Stimulated activated naive CD8-positive, alpha-beta T cell treated with anti-CD3 and anti-CD28 coated beads, Interleukin-15, amount 100 ng/mL, for 72 hours (primary cell): ENCODE measurements around the gene E2F7.
"Not testable (repeated sequence)": the region's sequence is repeated elsewhere in the genome, so short reads cannot be mapped to it uniquely, and the experiment has no call there.

ENCODE experiments used
- ATAC-seq: fragments of 150-1000 bp; cut with Tn5 transposase; 2 replicates; pipeline ENCODE4 v1.10.0; 2021; ENCODE audit warnings: mild to moderate bottlenecking, moderate library complexity
- DNase-seq, 2 donors: peaks; one replicate each; pipeline ENCODE4 v3.0.0; 2021 to 2022
- H3K27ac Mint-ChIP-seq, 2 donors: one replicate each; pipeline ENCODE4 v1.8.0; 2022; ENCODE audit warnings: mild to moderate bottlenecking in 2 of 2, mixed read lengths in 2 of 2, moderate library complexity in 2 of 2
- H3K27me3 Mint-ChIP-seq: one replicate; pipeline ENCODE4 v1.8.0; 2022; ENCODE audit warnings: mixed read lengths
- H3K4me1 Mint-ChIP-seq: one replicate; pipeline ENCODE4 v1.8.0; 2022; ENCODE audit warnings: mild to moderate bottlenecking, mixed read lengths
- H3K4me3 Mint-ChIP-seq, 2 donors: one replicate each; pipeline ENCODE4 v1.8.0; 2022; ENCODE audit warnings: mild to moderate bottlenecking in 2 of 2, mixed read lengths in 2 of 2, moderate library complexity in 1 of 2
- H3K9me3 Mint-ChIP-seq, 2 donors: one replicate each; pipeline ENCODE4 v1.8.0; 2022; ENCODE audit warnings: mixed read lengths in 2 of 2

E2F7 gene, protein sequence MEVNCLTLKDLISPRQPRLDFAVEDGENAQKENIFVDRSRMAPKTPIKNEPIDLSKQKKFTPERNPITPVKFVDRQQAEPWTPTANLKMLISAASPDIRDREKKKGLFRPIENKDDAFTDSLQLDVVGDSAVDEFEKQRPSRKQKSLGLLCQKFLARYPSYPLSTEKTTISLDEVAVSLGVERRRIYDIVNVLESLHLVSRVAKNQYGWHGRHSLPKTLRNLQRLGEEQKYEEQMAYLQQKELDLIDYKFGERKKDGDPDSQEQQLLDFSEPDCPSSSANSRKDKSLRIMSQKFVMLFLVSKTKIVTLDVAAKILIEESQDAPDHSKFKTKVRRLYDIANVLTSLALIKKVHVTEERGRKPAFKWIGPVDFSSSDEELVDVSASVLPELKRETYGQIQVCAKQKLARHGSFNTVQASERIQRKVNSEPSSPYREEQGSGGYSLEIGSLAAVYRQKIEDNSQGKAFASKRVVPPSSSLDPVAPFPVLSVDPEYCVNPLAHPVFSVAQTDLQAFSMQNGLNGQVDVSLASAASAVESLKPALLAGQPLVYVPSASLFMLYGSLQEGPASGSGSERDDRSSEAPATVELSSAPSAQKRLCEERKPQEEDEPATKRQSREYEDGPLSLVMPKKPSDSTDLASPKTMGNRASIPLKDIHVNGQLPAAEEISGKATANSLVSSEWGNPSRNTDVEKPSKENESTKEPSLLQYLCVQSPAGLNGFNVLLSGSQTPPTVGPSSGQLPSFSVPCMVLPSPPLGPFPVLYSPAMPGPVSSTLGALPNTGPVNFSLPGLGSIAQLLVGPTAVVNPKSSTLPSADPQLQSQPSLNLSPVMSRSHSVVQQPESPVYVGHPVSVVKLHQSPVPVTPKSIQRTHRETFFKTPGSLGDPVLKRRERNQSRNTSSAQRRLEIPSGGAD

DNA sequence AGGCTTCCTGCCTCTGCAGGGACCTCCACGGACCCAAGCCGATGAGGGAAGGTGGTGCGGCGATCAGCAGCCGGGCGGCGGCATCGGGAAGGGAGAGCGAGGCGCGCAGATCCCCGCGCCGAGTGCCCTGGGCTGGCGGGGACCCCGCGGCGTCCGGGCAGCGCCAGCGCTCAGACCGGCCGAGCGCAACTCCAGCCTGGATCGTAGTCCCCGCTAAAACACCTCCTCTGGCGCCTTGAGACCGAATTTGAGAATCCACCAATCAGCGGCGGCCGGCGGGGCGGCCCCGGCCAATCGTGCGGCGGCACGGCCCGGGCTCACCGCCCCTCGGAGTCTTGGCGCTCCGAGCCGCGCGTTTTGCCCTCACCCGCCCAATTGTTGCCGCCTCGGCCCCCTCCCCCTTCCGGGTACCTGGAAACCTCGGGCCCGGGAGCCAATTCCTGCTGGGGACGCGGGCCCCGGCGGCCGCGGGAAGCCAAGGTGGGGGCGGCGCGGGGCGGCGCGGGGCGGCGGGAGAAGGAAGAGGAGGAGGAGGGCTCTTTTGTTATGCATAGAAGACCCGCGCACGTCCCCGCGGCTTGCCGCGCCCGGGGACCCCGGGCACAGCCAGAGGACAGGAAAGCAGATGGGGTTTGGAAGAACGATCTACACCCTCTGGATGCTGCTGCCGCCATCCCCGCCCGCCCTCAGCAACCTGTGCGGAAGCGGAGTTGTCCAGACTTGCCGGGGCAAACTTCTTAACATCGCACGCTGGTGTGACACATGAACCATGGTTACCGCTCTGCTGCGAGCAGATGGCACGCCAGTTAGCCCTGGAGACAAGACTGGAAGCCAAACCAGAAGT lies at the start of gene E2F7:
Gene E2F7, minus strand, starts transcription at position 209 of the 844 bp plus-strand sequence. CDS start 934 bp downstream, outside the sequence.
- Mint-ChIP-seq H3K4me1 (peaks cover 7% of the 10 kb centered on the region), H3K9me3 (no peaks in the 10 kb centered on the region), H3K27ac (peak within 1 kb of the TSS; percentile 8 to 92), H3K4me3 (peak within 1 kb of the TSS; percentile 76 to 84), H3K27me3 (peaks cover 49% of the 10 kb centered on the region)
- DNase-seq: peak; percentile 80 to 86
- peak; percentile 95 for ATAC-seq

DNA sequence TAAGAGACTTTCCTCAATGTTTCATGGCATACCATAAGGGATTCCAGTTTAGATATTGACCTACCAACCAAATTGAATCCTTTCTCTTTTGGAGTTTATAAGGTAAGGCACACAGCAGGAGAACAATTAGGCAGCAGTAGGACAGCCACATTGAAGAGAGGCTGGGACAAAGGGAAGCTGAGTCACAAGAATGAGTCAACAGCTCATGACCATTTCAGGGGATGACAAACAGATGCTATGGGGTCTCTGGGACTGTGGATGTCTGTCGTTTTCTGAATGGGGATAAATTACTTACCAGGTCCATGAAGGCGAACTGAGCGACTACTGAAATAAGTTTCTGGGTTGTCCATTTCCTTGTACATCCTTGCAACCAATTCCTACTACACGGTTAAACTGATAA lies 48.6 kb upstream of the E2F7 start:
- no peak for ATAC-seq
- Mint-ChIP-seq H3K27ac (no peak overlapping the region), H3K9me3 (peaks cover 11% of the 10 kb centered on the region in 2 donors), H3K27me3 (no peaks in the 10 kb centered on the region), H3K4me3 (no peak overlapping the region), H3K4me1 (no peaks in the 10 kb centered on the region)
- DNase-seq: no peak

DNA sequence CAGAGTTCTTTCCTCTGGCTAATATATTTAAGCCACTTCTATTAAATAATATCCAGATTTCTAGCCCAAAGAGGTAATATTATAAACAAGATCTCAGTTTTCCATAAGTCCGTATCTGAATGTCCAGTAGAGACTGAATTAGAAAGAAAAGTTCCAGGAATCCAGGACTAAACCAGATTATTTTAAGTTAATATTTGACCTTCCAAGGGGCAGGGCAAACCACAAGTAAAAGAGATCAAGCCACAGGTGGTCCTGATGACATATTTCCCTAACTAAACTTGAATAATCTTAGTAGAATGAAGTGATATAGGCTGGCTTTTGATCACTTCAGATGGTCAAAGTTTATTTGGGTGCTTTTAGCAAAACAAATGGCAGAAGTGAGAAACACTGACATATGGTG lies 43.3 kb upstream of the E2F7 start:
- H3K4me3 Mint-ChIP-seq: no peak overlapping the region
- H3K27me3 Mint-ChIP-seq: no peaks in the 10 kb centered on the region
- DNase-seq (no peak), ATAC-seq (no peak)
- H3K9me3 Mint-ChIP-seq: peaks cover 11% of the 10 kb centered on the region in 2 donors
- no peak overlapping the region for H3K27ac Mint-ChIP-seq
- no peaks in the 10 kb centered on the region for H3K4me1 Mint-ChIP-seq

DNA sequence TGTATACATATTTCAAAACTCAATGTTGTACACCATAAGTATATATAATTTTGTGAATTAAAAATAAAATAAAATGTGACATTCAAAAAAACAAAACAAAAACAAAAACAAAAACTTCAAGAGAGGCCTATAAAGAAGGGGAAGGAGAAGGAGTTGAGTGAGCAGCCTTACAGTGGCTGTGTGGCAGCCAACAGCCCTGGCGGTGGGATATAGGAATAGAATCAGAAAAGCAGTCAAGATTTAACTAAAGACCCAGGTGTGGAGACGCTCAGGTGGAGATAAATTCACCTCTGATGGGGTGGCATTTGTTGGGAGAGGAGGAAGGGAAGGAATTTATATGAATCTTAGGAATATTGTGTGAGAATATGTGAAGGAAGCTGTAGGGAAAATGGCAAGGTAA lies 41.8 kb upstream of the E2F7 start:
- no peaks in the 10 kb centered on the region for H3K4me1 Mint-ChIP-seq
- H3K27me3 Mint-ChIP-seq: no peaks in the 10 kb centered on the region
- H3K27ac Mint-ChIP-seq: peak overlapping the region in 1 of 2 donors; percentile 4
- H3K4me3 Mint-ChIP-seq: no peak overlapping the region
- ATAC-seq: no peak
- no peak for DNase-seq
- peaks cover 11% of the 10 kb centered on the region in 2 donors for H3K9me3 Mint-ChIP-seq

DNA sequence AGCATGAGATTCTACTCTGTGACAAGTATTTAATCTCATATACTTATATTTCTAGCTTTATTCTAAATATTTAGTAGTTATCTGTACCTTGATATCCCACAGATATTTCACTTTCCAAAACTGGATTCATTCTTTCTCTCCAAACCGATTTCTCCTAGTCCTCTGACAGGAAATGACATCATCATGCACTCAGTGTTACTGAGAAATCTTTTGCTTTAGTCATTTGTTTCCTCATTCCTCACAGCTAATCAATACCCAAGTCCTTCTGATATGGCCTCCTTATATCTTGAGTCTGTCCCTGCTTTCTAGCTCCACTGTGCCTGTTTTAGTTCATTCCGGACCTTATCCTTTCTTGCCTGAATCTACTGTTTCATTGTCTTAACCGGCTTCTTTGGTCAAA lies 39.4 kb upstream of the E2F7 start:
- ATAC-seq (no peak), DNase-seq (no peak)
- Mint-ChIP-seq H3K27me3 (no peaks in the 10 kb centered on the region), H3K27ac (no peak overlapping the region), H3K4me3 (no peak overlapping the region), H3K9me3 (no peaks in the 10 kb centered on the region), H3K4me1 (no peaks in the 10 kb centered on the region)

DNA sequence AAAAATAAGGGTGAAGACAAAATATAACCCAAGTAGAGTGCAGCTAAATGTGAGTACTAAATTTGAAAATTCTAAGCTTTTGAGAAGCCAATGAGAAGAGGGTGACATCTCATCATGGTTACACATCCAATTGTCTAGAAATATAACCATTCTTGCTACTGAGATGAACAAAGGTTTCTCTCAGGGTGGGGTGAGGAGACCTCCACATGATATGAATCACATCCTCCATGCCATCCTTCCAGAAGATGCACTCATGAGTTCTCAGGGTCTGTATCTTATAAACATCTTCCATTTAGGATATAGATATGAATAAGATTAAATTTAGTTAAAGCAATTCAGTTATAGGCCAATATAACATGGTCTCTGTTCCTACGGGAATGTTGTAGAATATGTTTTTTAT lies 38.9 kb upstream of the E2F7 start:
- no peaks in the 10 kb centered on the region for H3K27me3 Mint-ChIP-seq
- DNase-seq (no peak), ATAC-seq (no peak)
- no peak overlapping the region for H3K4me3 Mint-ChIP-seq
- no peaks in the 10 kb centered on the region for H3K9me3 Mint-ChIP-seq
- H3K27ac Mint-ChIP-seq: no peak overlapping the region
- H3K4me1 Mint-ChIP-seq: no peaks in the 10 kb centered on the region

DNA sequence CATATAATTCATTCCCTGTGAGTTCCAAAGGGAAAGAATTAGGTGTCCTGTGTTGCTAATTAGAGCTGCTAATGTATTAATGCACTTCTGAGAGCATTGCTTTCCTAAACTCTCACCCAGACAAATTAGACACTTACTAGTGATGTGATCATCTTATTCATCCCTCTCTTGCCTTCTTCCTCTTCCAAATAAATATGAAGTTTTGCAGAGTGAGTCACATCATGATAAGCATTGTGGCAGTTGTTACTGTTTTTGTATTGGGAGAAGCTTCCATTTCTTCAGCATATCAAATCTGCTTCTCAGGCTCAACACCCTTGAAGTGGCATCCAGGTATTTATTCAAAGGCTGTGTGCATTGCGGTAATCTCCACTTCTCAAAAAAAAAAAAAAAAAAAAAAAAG lies 37.3 kb upstream of the E2F7 start:
- H3K27ac Mint-ChIP-seq: no peak overlapping the region
- DNase-seq (no peak), ATAC-seq (no peak)
- no peaks in the 10 kb centered on the region for H3K9me3 Mint-ChIP-seq
- no peaks in the 10 kb centered on the region for H3K27me3 Mint-ChIP-seq
- no peak overlapping the region for H3K4me3 Mint-ChIP-seq
- H3K4me1 Mint-ChIP-seq: no peaks in the 10 kb centered on the region

DNA sequence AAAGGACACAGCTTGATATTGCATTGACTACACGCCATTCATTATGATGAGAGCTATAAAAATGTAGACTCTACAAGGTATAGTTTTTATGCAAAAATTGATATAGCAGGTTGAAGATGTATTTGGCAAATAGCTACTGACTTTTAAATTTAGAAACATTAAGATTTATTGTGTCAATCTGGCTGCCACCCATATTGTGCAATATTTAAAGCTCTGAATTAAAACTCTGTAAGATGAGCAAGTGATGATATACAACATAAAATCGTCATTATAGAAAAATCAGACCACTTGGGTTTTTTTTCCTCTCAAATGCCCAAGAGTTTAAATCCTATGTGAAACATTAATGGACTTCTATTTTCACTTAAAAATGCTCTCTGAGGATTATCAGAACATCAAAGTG lies 36.8 kb upstream of the E2F7 start:
- Mint-ChIP-seq H3K4me1 (no peaks in the 10 kb centered on the region), H3K4me3 (no peak overlapping the region), H3K9me3 (no peaks in the 10 kb centered on the region), H3K27ac (no peak overlapping the region), H3K27me3 (no peaks in the 10 kb centered on the region)
- DNase-seq (no peak), ATAC-seq (no peak)

DNA sequence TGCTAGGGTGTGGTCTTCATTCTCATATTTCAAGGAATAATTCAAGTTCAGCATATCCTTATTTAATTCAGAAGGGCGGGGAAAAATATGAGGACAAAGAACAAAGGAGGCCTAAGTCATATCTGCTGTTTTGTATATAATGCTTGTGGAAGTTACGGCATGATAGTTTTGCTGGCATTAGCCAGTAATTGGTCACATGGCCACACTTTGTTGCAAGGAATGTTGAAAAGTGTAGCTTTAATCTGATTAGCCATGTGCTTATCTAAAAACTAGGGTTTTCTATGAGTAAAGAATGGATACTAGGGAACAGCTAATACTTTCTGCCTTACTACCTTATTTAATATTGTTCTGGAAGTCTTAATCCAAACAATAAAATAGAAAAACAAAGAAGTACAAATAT lies 34.4 kb upstream of the E2F7 start:
- peaks cover 0 to 6% of the 10 kb centered on the region in 2 donors for H3K9me3 Mint-ChIP-seq
- no peak for DNase-seq

DNA sequence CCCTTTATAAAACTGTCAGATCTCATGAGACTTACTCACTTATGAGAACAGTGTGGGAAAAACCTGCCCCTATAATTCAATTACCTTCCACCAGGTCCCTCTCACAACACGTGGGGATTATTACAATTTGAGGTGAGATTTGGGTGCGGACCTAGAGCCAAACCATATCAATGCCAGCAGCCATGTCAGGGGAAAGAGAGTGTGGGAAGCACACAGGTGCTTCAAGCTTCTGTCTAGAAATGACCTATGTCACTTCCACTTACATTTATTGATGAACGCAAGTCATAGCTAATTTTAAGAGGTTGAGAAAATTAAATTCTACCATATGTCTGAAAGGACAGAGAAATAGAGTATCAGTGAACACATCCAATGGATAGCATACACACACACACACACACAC lies 32.5 kb upstream of the E2F7 start:
- DNase-seq (no peak), ATAC-seq (no peak)
- H3K27ac Mint-ChIP-seq: no peak overlapping the region
- H3K27me3 Mint-ChIP-seq: peaks cover 20% of the 10 kb centered on the region
- H3K4me1 Mint-ChIP-seq: no peaks in the 10 kb centered on the region
- peaks cover 0 to 14% of the 10 kb centered on the region in 2 donors for H3K9me3 Mint-ChIP-seq
- H3K4me3 Mint-ChIP-seq: no peak overlapping the region

More for the DNA sequence above, 34.4 kb upstream of the E2F7 start:
- no peak overlapping the region for H3K4me3 Mint-ChIP-seq
- ATAC-seq: no peak
- H3K27me3 Mint-ChIP-seq: peaks cover 18% of the 10 kb centered on the region
- H3K27ac Mint-ChIP-seq: no peak overlapping the region
- H3K4me1 Mint-ChIP-seq: no peaks in the 10 kb centered on the region

DNA sequence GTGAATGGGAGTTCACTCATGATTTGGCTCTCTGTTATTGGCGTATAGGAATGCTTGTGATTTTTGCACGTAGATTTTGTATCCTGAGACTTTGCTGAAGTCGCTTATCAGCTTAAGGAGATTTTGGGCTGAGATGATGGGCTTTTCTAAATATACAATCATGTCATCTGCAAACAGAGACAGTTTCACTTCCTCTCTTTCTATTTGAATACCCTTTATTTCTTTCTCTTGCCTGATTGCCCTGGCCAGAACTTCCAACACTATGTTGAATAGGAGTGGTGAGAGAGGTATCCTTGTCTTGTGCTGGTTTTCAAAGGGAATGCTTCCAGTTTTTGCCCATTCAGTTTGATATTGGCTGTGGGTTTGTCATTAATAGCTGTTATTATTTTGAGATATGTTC lies 26.9 kb upstream of the E2F7 start:
- Mint-ChIP-seq H3K27me3 (peaks cover 20% of the 10 kb centered on the region), H3K9me3 (peaks cover 0 to 14% of the 10 kb centered on the region in 2 donors)
- not testable (repeated sequence) for H3K27ac Mint-ChIP-seq, H3K4me1 Mint-ChIP-seq, H3K4me3 Mint-ChIP-seq, ATAC-seq, DNase-seq

DNA sequence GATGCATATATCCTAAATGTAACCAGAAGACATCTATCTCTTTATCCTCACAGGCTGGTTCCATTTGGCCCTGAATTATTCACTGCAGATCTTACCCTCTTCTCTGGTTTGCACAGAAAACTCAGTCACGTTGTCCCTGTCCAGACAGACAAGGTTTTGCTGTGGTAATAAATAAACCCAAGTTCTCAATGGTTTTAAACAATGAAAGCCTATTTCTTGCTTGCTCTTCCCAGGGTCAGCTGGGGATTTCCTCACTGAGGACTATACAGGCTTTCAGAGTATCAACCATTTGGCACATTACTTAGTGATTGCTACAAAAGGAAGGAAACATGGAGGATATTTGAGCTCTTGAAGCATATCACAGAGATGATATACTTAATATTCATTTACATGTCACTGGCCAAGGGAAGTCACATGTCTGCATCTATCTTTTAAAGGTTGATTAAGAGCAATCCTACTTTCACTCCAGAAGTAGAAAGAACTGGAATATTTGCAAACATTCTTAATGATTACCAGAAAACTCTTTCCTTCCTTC lies 24.4 kb upstream of the E2F7 start:
- no peaks in the 10 kb centered on the region for H3K4me1 Mint-ChIP-seq
- no peak overlapping the region for H3K4me3 Mint-ChIP-seq
- H3K9me3 Mint-ChIP-seq: peaks cover 0 to 7% of the 10 kb centered on the region in 2 donors
- DNase-seq: no peak
- H3K27me3 Mint-ChIP-seq: peaks cover 2% of the 10 kb centered on the region
- H3K27ac Mint-ChIP-seq: no peak overlapping the region
- ATAC-seq: no peak

DNA sequence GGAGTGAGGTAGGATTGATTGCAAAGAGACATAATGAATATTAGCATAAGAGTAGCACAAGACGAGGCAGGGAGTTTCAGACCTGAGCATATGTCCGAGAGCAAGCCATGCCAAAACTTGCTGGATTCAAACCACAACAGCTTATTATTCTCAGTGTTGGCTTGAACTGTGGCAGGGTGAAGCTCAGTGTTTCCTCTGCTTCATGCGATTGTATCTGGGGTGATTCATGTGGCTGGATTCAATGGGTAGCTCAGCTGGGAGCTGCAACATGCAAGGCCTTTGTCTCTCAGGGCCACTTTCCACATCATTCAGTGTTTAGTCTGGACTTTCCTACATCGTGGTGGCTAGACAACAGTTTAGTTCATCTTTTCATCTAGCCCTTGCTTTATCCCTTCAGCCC lies 22.1 kb upstream of the E2F7 start:
- no peak for ATAC-seq
- no peak overlapping the region for H3K4me3 Mint-ChIP-seq
- H3K27ac Mint-ChIP-seq: no peak overlapping the region
- no peaks in the 10 kb centered on the region for H3K27me3 Mint-ChIP-seq
- no peaks in the 10 kb centered on the region for H3K4me1 Mint-ChIP-seq
- DNase-seq: no peak
- H3K9me3 Mint-ChIP-seq: no peaks in the 10 kb centered on the region

DNA sequence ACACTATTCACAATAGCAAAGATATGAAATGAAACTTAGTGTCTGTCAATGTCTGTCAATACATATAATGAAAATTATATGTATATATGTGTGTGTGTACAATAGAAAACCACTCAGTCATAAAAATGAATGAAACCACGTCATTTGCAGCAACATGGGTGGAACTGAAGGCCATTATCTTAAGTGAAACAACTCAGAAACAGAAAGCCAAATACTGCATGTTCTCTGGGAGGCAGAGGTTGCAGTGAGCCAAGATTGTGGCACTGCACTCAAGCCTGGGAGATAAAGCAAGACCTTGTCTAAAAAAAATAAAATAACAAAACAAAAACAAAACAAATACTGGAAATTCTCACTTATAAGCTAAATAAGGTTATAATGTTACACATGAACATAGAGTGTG lies 16.7 kb upstream of the E2F7 start:
- ATAC-seq: no peak
- H3K27ac Mint-ChIP-seq: no peak overlapping the region
- H3K27me3 Mint-ChIP-seq: peaks cover 14% of the 10 kb centered on the region
- no peaks in the 10 kb centered on the region for H3K4me1 Mint-ChIP-seq
- no peak for DNase-seq
- H3K4me3 Mint-ChIP-seq: no peak overlapping the region
- H3K9me3 Mint-ChIP-seq: no peaks in the 10 kb centered on the region

DNA sequence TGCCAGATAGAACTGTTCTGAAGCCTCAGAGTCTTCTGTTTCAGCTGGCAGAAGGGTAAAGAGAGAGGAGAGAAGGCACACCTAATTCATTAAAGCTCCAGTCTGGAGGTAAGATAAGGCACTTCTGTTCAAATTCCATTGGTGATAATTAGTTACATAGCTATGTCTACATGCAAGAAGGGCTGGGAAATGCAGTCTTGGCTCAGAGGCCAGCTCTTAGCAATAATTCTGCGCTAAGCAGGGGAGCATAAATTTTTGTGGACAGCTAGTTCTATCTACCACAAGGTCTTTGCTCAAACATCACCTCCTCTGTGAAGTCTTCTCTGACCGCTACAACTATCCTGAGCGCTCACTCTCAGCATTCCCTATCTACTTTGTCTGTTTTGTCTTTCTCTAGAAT lies 14.3 kb upstream of the E2F7 start:
- Mint-ChIP-seq H3K4me3 (no peak overlapping the region), H3K27ac (no peak overlapping the region), H3K9me3 (no peaks in the 10 kb centered on the region), H3K4me1 (no peaks in the 10 kb centered on the region), H3K27me3 (peaks cover 26% of the 10 kb centered on the region)
- ATAC-seq: no peak
- DNase-seq: no peak
